ENCODE measurements around the gene FAM98A. TPM values are rescaled to one million over a fixed set of nuclear protein-coding genes. Genes with fewer than 3 reads are reported as not detected.

The FAM98A gene
- total RNA-seq, 2 experiments from 2014 or later: 33.4 to 33.9 TPM

GRCh38 chr2:33559328-33559727 is 39.8 kb downstream of the FAM98A start:
- CTCF ChIA-PET: no interaction called here

GRCh38 chr2:33555681-33556080 is 43.4 kb downstream of the FAM98A start:
- no peak overlapping the region for H3K4me3 Mint-ChIP-seq
- no peaks in the 10 kb centered on the region for H3K9me3 Mint-ChIP-seq (ENCODE audit: insufficient read depth)
- no peak for DNase-seq
- peaks cover 6% of the 10 kb centered on the region for H3K4me1 Mint-ChIP-seq (ENCODE audit: low read depth)
- POLR2A ChIA-PET: no interaction called here
- H3K27me3 Mint-ChIP-seq (ENCODE audit: low read depth): no peaks in the 10 kb centered on the region
- H3K36me3 Mint-ChIP-seq (ENCODE audit: low read depth): peaks cover 1% of the 10 kb centered on the region
- CTCF ChIA-PET: interaction anchor here (1.0 to 1.1 kb wide), 2 partner anchors 27 to 176 kb away, joined by 3 read pairs; no protein-coding TSS in a partner anchor
- ATAC-seq: no peak
- H3K27ac Mint-ChIP-seq: no peak overlapping the region

More at GRCh38 chr2:33559328-33559727, 39.8 kb downstream of the FAM98A start:
- no peak for DNase-seq
- Mint-ChIP-seq H3K36me3 (ENCODE audit: low read depth) (peaks cover 3% of the 10 kb centered on the region), H3K4me3 (no peak overlapping the region), H3K27ac (no peak overlapping the region), H3K27me3 (ENCODE audit: low read depth) (no peaks in the 10 kb centered on the region), H3K4me1 (ENCODE audit: low read depth) (peaks cover 6% of the 10 kb centered on the region), H3K9me3 (ENCODE audit: insufficient read depth) (no peaks in the 10 kb centered on the region)
- ATAC-seq: no peak
- POLR2A ChIA-PET: no interaction called here

GRCh38 chr2:33552758-33553461 is 46.2 kb downstream of the FAM98A start:
- Mint-ChIP-seq H3K9me3 (ENCODE audit: insufficient read depth) (no peaks in the 10 kb centered on the region), H3K36me3 (ENCODE audit: low read depth) (peaks cover 1% of the 10 kb centered on the region), H3K4me1 (ENCODE audit: low read depth) (peaks cover 6% of the 10 kb centered on the region), H3K27ac (no peak overlapping the region), H3K27me3 (ENCODE audit: low read depth) (no peaks in the 10 kb centered on the region), H3K4me3 (no peak overlapping the region)
- ChIA-PET POLR2A (no interaction called here), CTCF (no interaction called here)
- no peak for DNase-seq
- ATAC-seq: no peak

GRCh38 chr2:33550206-33550605 is 48.9 kb downstream of the FAM98A start:
- ATAC-seq (no peak), DNase-seq (no peak)
- no peaks in the 10 kb centered on the region for H3K27me3 Mint-ChIP-seq (ENCODE audit: low read depth)
- ChIA-PET CTCF (no interaction called here), POLR2A (no interaction called here)
- H3K36me3 Mint-ChIP-seq (ENCODE audit: low read depth): peaks cover 1% of the 10 kb centered on the region
- H3K9me3 Mint-ChIP-seq (ENCODE audit: insufficient read depth): no peaks in the 10 kb centered on the region
- H3K27ac Mint-ChIP-seq: no peak overlapping the region
- H3K4me3 Mint-ChIP-seq: no peak overlapping the region
- H3K4me1 Mint-ChIP-seq (ENCODE audit: low read depth): peaks cover 6% of the 10 kb centered on the region

GRCh38 chr2:33541243-33541642 is 57.9 kb downstream of the FAM98A start:
- no peaks in the 10 kb centered on the region for H3K4me1 Mint-ChIP-seq (ENCODE audit: low read depth)
- ChIA-PET POLR2A (no interaction called here), CTCF (no interaction called here)
- no peak overlapping the region for H3K27ac Mint-ChIP-seq
- H3K4me3 Mint-ChIP-seq: no peak overlapping the region
- no peaks in the 10 kb centered on the region for H3K9me3 Mint-ChIP-seq (ENCODE audit: insufficient read depth)
- no peaks in the 10 kb centered on the region for H3K27me3 Mint-ChIP-seq (ENCODE audit: low read depth)
- ATAC-seq: no peak
- DNase-seq: no peak
- H3K36me3 Mint-ChIP-seq (ENCODE audit: low read depth): no peaks in the 10 kb centered on the region

- Mint-ChIP-seq H3K4me3 (no peak overlapping the region), H3K9me3 (ENCODE audit: insufficient read depth) (no peaks in the 10 kb centered on the region), H3K4me1 (ENCODE audit: low read depth) (no peaks in the 10 kb centered on the region), H3K36me3 (ENCODE audit: low read depth) (no peaks in the 10 kb centered on the region), H3K27me3 (ENCODE audit: low read depth) (no peaks in the 10 kb centered on the region), H3K27ac (no peak overlapping the region)
- POLR2A ChIA-PET: no interaction called here
- CTCF ChIA-PET: no interaction called here
- ATAC-seq: no peak
- DNase-seq: no peak
These were observed 63.7 kb downstream of the FAM98A start for GRCh38 chr2:33535421-33535820.

Other genes with a start within 250 kb of the FAM98A start
- 1 to 10 TPM; 3.7 to 4.0 TPM for gene RASGRP3, start 122.7 kb downstream of the FAM98A start, total RNA-seq

All from activated CD8-positive, alpha-beta T cell treated with anti-CD3 and anti-CD28 coated beads, Interleukin-2, amount 10 ng/mL, durations not matched to agents 7 days and 5 days (primary cell).